HUES48 (cell line): ENCODE data around the gene ACTR10.
A peak's percentile ranks its signal among the peaks of the same experiment; 100 is the strongest.

ENCODE experiments used
- H3K27ac ChIP-seq: one replicate; pipeline ENCODE4 v1.7.0; 2013; ENCODE audit warnings: low read depth, low read length, inconsistent platforms
- H3K27me3 ChIP-seq: 2 replicates; pipeline ENCODE4 v1.6.1; 2013; ENCODE audit warnings: mild to moderate bottlenecking, low read length; ENCODE audit not compliant: control insufficient read depth, insufficient read depth
- H3K36me3 ChIP-seq: 2 replicates; pipeline ENCODE4 v1.6.1; 2013; ENCODE audit warnings: low read length; ENCODE audit not compliant: control insufficient read depth, insufficient read depth
- H3K4me1 ChIP-seq: 2 replicates; pipeline ENCODE4 v1.6.1; 2013; ENCODE audit warnings: mild to moderate bottlenecking, low read length; ENCODE audit not compliant: control insufficient read depth, insufficient read depth
- H3K4me3 ChIP-seq: 2 replicates; pipeline ENCODE4 v1.5.1; 2013; ENCODE audit warnings: mild to moderate bottlenecking, low read depth, low read length
- H3K9ac ChIP-seq: 2 replicates; pipeline ENCODE4 v1.6.1; 2013; ENCODE audit warnings: mild to moderate bottlenecking, low read depth, low read length, moderate library complexity
- H3K9me3 ChIP-seq: 2 replicates; pipeline ENCODE4 v1.6.1; 2013; ENCODE audit warnings: low read length; ENCODE audit not compliant: control insufficient read depth, insufficient read depth

ACTR10 gene

GRCh38 chr14:58265401-58265800 lies 65.5 kb downstream of the ACTR10 start:
- H3K4me3 ChIP-seq: no peak overlapping the region
- no peaks in the 10 kb centered on the region for H3K27me3 ChIP-seq
- no peaks in the 10 kb centered on the region for H3K4me1 ChIP-seq
- no peak overlapping the region for H3K9ac ChIP-seq
- peaks cover 100% of the 10 kb centered on the region for H3K36me3 ChIP-seq
- no peaks in the 10 kb centered on the region for H3K9me3 ChIP-seq
- H3K27ac ChIP-seq: no peak overlapping the region

- peaks cover 94% of the 10 kb centered on the region for H3K36me3 ChIP-seq
- H3K27ac ChIP-seq: no peak overlapping the region
- H3K27me3 ChIP-seq: no peaks in the 10 kb centered on the region
- H3K9ac ChIP-seq: no peak overlapping the region
- H3K4me1 ChIP-seq: no peaks in the 10 kb centered on the region
- no peak overlapping the region for H3K4me3 ChIP-seq
- H3K9me3 ChIP-seq: no peaks in the 10 kb centered on the region
These were observed 70.7 kb downstream of the ACTR10 start for GRCh38 chr14:58270628-58271027.

- peaks cover 76% of the 10 kb centered on the region for H3K36me3 ChIP-seq
- H3K4me1 ChIP-seq: no peaks in the 10 kb centered on the region
These were observed 72.8 kb downstream of the ACTR10 start for GRCh38 chr14:58272588-58273372.

GRCh38 chr14:58274881-58275280 lies 74.9 kb downstream of the ACTR10 start:
- Histone ChIP-seq H3K36me3 (peaks cover 76% of the 10 kb centered on the region), H3K4me1 (no peaks in the 10 kb centered on the region), H3K4me3 (no peak overlapping the region), H3K9ac (no peak overlapping the region), H3K27ac (no peak overlapping the region), H3K9me3 (no peaks in the 10 kb centered on the region), H3K27me3 (no peaks in the 10 kb centered on the region)

More at GRCh38 chr14:58272588-58273372, 72.8 kb downstream of the ACTR10 start:
- H3K9ac ChIP-seq: no peak overlapping the region
- no peaks in the 10 kb centered on the region for H3K27me3 ChIP-seq
- H3K27ac ChIP-seq: peak overlapping the region; percentile 12
- no peaks in the 10 kb centered on the region for H3K9me3 ChIP-seq
- H3K4me3 ChIP-seq: no peak overlapping the region

DNA sequence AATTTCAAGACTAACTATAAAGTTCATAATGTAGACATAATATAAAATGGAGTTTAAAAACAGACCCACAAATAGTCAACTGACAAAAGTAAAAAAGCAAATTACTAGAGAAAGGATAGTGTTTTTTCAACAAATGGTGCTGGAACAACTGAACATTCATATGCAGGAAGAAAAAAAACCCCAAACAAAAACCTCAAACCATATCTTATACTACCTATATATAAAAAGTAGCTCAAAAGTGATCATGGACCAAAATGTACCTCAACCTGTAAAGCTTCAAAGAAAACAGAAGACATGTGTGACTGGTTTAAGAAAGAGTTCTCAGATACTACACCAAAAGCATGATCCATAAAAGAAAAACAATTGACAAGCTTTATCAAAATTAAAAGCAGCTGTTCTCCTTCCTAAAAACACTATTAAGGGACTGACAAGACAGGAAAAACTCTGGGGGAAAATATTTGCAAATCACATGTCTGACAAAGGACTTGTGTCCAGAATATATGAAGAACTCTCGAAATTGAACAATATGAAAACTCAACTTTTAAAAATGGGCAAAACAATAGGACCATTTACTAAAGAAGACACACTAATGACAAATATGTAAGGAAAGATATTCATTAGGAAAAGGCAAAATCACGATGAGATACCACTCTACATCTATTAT lies 75.7 kb downstream of the ACTR10 start:
- Histone ChIP-seq H3K36me3 (peaks cover 69% of the 10 kb centered on the region), H3K9me3 (no peaks in the 10 kb centered on the region), H3K27ac (no peak overlapping the region), H3K4me1 (no peaks in the 10 kb centered on the region), H3K9ac (no peak overlapping the region), H3K27me3 (no peaks in the 10 kb centered on the region), H3K4me3 (no peak overlapping the region)

DNA sequence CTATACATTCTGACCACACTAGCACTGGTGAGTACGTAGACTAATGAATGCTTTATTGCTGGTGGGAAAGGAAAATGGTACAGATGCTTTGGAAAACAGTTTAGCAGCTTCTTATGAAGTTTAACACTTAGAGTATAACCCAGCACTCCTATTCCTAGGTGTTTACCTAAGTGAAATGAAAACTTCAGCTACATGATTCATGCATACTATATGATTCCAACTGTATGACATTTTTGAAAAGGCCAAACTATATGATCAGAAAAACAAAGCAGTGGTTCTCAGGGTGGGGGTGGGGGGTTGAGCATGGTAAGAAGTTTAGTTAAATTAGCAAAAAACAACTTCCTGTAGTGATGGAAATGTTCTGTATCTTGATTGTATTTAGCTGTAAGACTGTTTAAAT lies 76.3 kb downstream of the ACTR10 start:
- Histone ChIP-seq H3K9ac (no peak overlapping the region), H3K36me3 (peaks cover 66% of the 10 kb centered on the region), H3K4me3 (no peak overlapping the region), H3K27ac (no peak overlapping the region), H3K27me3 (no peaks in the 10 kb centered on the region), H3K9me3 (no peaks in the 10 kb centered on the region), H3K4me1 (no peaks in the 10 kb centered on the region)

- H3K9me3 ChIP-seq: no peaks in the 10 kb centered on the region
- no peak overlapping the region for H3K27ac ChIP-seq
- no peak overlapping the region for H3K9ac ChIP-seq
- peaks cover 61% of the 10 kb centered on the region for H3K36me3 ChIP-seq
- no peaks in the 10 kb centered on the region for H3K4me1 ChIP-seq
- H3K4me3 ChIP-seq: no peak overlapping the region
- no peaks in the 10 kb centered on the region for H3K27me3 ChIP-seq
These were observed 78.2 kb downstream of the ACTR10 start for GRCh38 chr14:58278177-58278576.

DNA sequence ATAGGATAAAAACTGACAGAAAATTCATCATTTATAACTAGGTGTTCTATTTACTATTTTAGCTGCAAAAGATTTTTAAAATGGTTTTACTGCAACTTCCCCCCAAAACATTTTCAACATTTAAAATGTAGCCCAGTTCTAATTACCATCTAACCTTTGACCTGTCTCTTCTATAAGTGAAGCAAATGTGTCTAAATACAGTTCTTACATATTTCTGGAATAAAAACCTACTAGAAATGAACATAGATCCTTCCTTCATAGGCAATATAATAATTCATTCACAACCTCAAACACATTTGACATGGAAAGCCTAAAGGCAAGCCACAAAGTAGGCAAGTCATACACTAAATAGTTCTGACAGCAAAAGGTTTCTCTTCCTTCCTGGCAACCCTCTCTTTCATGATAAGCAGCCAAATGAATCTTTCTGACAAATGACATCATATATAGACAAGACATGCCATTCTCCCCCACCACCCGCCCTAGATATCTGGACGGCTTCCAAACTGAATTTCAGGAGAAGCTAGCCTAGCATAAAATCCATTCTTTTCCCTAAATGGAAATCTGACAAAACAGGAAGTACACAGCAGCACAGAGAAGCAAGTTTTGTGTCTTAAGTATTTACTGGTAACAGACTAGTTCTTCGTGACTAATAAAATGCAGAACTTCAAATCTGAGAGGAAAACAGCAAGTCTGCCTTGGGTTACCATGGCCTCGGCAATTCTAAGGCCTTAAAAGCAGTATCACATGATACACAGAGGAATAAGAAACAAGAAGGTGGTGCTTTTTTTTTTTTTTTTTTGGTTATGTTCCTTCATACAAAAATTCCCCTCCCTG lies 81.2 kb downstream of the ACTR10 start:
- H3K4me1 ChIP-seq: no peaks in the 10 kb centered on the region
- H3K27me3 ChIP-seq: no peaks in the 10 kb centered on the region
- H3K27ac ChIP-seq: no peak overlapping the region
- H3K36me3 ChIP-seq: peaks cover 73% of the 10 kb centered on the region
- H3K9ac ChIP-seq: no peak overlapping the region
- no peaks in the 10 kb centered on the region for H3K9me3 ChIP-seq
- no peak overlapping the region for H3K4me3 ChIP-seq

- H3K4me3 ChIP-seq: no peak overlapping the region
- no peaks in the 10 kb centered on the region for H3K9me3 ChIP-seq
- H3K27me3 ChIP-seq: no peaks in the 10 kb centered on the region
- H3K9ac ChIP-seq: no peak overlapping the region
- no peak overlapping the region for H3K27ac ChIP-seq
- peaks cover 79% of the 10 kb centered on the region for H3K36me3 ChIP-seq
- H3K4me1 ChIP-seq: no peaks in the 10 kb centered on the region
These were observed 82.0 kb downstream of the ACTR10 start for GRCh38 chr14:58281969-58282368.

- H3K4me1 ChIP-seq: no peaks in the 10 kb centered on the region
- no peaks in the 10 kb centered on the region for H3K27me3 ChIP-seq
- H3K4me3 ChIP-seq: no peak overlapping the region
- H3K27ac ChIP-seq: no peak overlapping the region
- peaks cover 84% of the 10 kb centered on the region for H3K36me3 ChIP-seq
- H3K9ac ChIP-seq: no peak overlapping the region
- no peaks in the 10 kb centered on the region for H3K9me3 ChIP-seq
These were observed 83.1 kb downstream of the ACTR10 start for GRCh38 chr14:58282925-58283593.
